VCaP (cell line): Measurements from ENCODE around the gene VPS13A.

Experiments used
- H3K27ac ChIP-seq: fragments of 450-650 bp; 2 replicates; pipeline ENCODE4 v1.5.1; 2017
- TF ChIP-seq, protein P1 (sequence below): fragments of 450-650 bp; conservative IDR thresholded peaks from 2 replicates; pipeline ENCODE4 v1.5.1; 2017; ENCODE audit warnings: mild to moderate bottlenecking, moderate library complexity

The VPS13A gene

DNA sequence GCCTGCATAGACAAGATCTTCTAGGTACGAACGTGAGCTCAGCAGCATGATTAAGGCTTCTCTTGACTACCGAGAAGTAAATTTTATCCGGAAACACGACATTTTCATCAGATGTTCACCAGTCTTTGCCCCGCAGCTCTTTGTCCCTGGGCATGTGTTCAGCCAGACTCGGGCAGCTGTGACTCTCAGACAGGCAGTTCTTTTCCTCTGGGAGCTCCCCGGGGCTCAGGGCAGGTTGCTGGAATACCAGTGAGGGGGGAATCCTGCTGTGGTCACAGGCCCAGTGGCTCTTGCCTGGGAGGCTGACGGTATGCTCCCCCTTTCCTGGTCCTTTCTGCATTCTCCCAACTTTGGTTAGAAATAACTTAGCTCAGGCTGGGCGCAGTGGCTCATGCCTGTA, 284.7 kb downstream of the VPS13A start:
- TF ChIP-seq, protein P1, sequence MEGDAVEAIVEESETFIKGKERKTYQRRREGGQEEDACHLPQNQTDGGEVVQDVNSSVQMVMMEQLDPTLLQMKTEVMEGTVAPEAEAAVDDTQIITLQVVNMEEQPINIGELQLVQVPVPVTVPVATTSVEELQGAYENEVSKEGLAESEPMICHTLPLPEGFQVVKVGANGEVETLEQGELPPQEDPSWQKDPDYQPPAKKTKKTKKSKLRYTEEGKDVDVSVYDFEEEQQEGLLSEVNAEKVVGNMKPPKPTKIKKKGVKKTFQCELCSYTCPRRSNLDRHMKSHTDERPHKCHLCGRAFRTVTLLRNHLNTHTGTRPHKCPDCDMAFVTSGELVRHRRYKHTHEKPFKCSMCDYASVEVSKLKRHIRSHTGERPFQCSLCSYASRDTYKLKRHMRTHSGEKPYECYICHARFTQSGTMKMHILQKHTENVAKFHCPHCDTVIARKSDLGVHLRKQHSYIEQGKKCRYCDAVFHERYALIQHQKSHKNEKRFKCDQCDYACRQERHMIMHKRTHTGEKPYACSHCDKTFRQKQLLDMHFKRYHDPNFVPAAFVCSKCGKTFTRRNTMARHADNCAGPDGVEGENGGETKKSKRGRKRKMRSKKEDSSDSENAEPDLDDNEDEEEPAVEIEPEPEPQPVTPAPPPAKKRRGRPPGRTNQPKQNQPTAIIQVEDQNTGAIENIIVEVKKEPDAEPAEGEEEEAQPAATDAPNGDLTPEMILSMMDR, result no peak
- H3K27ac ChIP-seq, result no peak overlapping the region

GRCh38 chr9:77463151-77463550, 285.8 kb downstream of the VPS13A start:
- TF ChIP-seq, protein P1, result no peak
- no peak overlapping the region for H3K27ac ChIP-seq

DNA sequence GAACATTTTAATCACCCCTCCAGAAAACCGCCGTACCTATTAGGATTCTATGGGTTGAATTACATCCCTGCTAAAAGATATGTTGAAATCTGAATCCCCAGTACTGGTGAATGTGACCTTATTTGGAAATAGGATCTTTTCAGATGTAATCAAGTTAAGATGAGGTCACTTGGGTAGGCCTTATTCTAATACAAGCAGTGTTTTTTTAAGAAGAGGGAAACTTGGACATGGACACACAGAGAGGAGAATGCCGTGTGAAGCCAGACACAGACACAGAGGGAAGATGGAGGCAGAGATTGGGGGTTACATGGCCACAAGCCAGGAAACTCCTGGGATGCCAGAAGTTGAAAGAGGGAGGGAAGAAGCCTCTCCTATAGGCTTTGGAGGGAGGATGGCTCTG, 287.3 kb downstream of the VPS13A start:
- TF ChIP-seq, protein P1, result no peak
- no peak overlapping the region for H3K27ac ChIP-seq

- TF ChIP-seq, protein P1, result no peak
- no peak overlapping the region for H3K27ac ChIP-seq
These were observed 292.3 kb downstream of the VPS13A start for GRCh38 chr9:77469515-77470231.
